Cardiac atrium fibroblast (primary cell): ENCODE measurements around the gene SMARCAL1. TPM values are rescaled to one million over a fixed set of nuclear protein-coding genes. Genes with fewer than 3 reads are reported as not detected.

Experiments used
- total RNA-seq: library from RNA; depleted of rRNA; stranded (reverse); fragments of >200 nt; gene quantifications from 2 replicates; pipeline ENCODE4 v1.2.3, GENCODE V29; 2015

SMARCAL1 gene
- 13.0 and 16.5 TPM in 2 replicates for total RNA-seq

GRCh38 chr2:216412022-216412999 is at the start of gene SMARCAL1:
Gene SMARCAL1 (plus strand): TSS chr2:216412484. CDS start chr2:216414705, 2,221 bp downstream.

GRCh38 chr2:216371721-216372702 is 40.3 kb upstream of the SMARCAL1 start, which contains the start of gene MARCHF4:
Gene MARCHF4 (minus strand): TSS chr2:216372483. CDS start chr2:216370260, 2,223 bp downstream.

GRCh38 chr2:216498379-216499352 is 86.4 kb downstream of the SMARCAL1 start, which contains the start of gene RPL37A:
Gene RPL37A (plus strand): TSS chr2:216498844. CDS start chr2:216498875, 31 bp downstream.

Other genes starting within 250 kb of the SMARCAL1 start
- 2.6 and 4.7 TPM in 2 replicates for gene MARCHF4, start 40.0 kb upstream of the SMARCAL1 start, total RNA-seq
- 1,447 and 1,667 TPM in 2 replicates for gene RPL37A, start 86.4 kb downstream of the SMARCAL1 start, total RNA-seq
- gene IGFBP2, start 220.9 kb downstream of the SMARCAL1 start, total RNA-seq: 15.9 and 29.8 TPM in 2 replicates